ENCODE results near the gene FRMD4B.

- TF ChIP-seq POLR2AphosphoS5 (IDR thresholded peaks at IDR 0.05; ENCODE audit: low read depth, low read length), result no peak
- TF ChIP-seq CTCF (IDR thresholded peaks at IDR 0.05), result no peak
These were observed 175.7 kb downstream of the FRMD4B start for GRCh38 chr3:69210068-69210730.
